NCI-H446 treated with DMSO at 0.1 percent for 48 hours (cell line): Measurements from ENCODE around the gene NPIPB4.
"Not testable (repeated sequence)": the region's sequence is repeated elsewhere in the genome, so short reads cannot be mapped to it uniquely, and the experiment has no call there.

Experiments used
- DNase-seq: peaks from one replicate; lab custom pipeline; 2025; lab: John Stamatoyannopoulos, UW

NPIPB4 gene

GRCh38 chr16:21857656-21858055 lies at the start of gene NPIPB4:
Gene NPIPB4, minus strand, starts transcription at chr16:21857756. Its CDS starts 378 bp downstream, at chr16:21857378.
- not testable (repeated sequence) for DNase-seq

DNA sequence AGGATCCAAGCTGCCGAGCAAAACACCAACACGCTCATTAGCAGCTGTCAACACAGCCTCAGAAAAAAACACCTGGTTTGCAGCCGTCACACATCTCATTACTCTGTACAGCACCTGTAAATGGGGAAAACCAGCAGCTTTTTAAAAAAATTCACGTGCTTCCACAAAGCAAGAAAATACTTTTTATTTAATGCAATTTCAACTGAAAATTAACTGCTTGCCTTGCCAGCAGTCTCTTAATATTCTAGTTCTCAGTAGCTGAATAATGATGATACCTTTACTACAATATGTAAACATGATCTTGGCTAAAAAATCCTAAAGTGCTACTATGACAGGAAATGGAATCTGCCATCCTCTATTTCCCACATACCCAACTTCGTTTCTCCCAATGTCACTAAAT lies 41.4 kb upstream of the NPIPB4 start:
- not testable (repeated sequence) for DNase-seq

GRCh38 chr16:21881988-21882387 lies 24.4 kb upstream of the NPIPB4 start:
- DNase-seq, result not testable (repeated sequence)

DNA sequence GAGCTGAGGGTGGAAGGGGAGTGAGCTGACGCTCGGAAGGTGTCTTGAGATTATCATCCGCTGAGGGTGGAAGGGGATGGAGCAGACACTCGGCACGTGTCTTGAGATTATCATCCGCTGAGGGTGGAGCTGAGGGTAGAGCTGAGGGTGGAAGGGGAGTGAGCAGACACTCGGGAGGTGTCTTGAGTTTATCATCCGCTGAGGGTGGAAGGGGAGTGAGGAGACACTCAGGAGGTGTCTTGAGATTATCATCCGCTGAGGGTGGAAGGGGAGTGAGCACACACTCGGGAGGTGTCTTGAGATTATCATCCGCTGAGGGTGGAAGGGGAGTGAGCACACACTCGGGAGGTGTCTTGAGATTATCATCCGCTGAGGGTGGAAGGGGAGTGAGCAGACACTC lies 20.4 kb downstream of the NPIPB4 start:
- not testable (repeated sequence) for DNase-seq

DNA sequence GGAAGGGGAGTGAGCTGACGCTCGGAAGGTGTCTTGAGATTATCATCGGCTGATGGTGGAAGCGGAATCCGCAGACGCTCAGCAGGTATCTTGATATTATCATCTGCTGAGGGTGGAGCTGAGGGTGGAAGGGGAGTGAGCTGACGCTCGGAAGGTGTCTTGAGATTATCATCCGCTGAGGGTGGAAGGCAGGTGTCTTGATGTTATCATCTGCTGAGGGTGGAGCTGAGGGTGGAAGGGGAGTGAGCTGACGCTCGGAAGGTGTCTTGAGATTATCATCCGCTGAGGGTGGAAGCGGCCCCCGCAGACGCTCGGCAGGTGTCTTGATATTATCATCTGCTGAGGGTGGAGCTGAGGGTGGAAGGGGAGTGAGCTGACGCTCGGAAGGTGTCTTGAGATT lies 21.2 kb downstream of the NPIPB4 start:
- not testable (repeated sequence) for DNase-seq

DNA sequence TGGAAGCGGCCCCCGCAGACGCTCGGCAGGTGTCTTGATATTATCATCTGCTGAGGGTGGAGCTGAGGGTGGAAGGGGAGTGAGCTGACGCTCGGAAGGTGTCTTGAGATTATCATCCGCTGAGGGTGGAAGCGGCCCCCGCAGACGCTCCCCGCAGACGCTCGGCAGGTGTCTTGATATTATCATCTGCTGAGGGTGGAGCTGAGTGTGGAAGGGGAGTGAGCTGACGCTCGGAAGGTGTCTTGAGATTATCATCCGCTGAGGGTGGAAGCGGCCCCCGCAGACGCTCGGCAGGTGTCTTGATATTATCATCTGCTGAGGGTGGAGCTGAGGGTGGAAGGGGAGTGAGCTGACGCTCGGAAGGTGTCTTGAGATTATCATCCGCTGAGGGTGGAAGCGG lies 21.8 kb downstream of the NPIPB4 start:
- DNase-seq, result not testable (repeated sequence)

DNA sequence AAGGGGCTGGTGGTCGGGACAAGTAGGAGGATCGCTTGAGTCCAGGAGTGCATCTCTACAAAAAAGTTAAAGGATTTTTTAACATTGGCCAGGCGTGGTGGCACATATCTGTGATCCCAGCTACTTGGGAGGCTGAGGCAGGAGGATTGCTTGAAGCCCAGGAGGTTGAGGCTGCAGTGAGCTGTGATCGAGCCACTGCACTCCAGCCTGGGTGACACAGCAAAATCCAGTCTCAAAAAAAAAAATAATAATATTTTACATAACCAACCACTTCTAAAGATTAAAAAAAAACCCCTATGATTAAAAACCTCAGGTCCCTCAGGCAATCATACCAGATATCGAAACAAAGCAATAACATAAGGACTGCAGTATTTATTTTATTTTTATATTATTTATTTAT lies 23.3 kb downstream of the NPIPB4 start:
- not testable (repeated sequence) for DNase-seq

- not testable (repeated sequence) for DNase-seq
These were observed 27.6 kb downstream of the NPIPB4 start for GRCh38 chr16:21829929-21830328.

GRCh38 chr16:21826067-21826706 lies 31.4 kb downstream of the NPIPB4 start:
- DNase-seq, result not testable (repeated sequence)

- not testable (repeated sequence) for DNase-seq
These were observed 32.0 kb downstream of the NPIPB4 start for GRCh38 chr16:21825526-21825925.

DNA sequence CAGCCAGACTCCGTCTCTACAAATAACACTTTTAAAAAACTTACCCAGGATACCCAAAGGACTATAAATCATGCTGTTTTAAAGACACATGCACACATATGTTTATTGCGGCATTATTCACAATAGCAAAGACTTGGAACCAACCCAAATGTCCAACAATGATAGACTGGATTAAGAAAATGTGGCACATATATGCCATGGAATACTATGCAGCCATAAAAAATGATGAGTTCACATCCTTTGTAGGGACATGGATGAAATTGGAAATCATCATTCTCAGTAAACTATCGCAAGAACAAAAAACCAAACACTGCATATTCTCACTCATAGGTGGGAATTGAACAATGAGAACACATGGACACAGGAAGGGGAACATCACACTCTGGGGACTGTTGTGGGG lies 34.3 kb downstream of the NPIPB4 start:
- not testable (repeated sequence) for DNase-seq

DNA sequence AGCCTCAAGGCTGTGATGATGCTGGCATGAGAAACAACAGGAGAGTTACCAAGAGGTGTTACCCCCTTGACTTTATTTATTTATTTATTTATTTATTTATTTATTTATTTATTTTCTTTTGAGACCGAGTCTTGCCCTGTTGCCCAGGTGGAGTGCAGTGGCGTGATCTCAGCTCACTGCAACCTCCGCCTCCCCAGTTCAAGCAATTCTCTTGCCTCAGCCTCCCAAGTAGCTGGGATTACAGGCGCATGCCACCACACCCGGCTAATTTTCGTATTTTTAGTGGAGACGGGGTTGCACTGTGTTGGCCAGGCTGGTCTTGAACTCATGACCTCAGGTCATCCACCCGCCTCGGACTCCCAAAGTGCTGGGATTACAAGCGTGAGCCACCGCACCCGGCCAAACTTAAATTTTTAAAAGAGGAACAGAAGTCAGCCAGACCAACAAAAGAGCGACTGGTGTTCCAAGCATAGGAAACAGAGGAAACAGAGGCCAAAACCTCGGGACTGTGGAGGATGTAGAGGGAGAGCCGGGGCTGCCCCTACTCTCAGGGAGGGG lies 36.6 kb downstream of the NPIPB4 start:
- DNase-seq, result not testable (repeated sequence)

DNA sequence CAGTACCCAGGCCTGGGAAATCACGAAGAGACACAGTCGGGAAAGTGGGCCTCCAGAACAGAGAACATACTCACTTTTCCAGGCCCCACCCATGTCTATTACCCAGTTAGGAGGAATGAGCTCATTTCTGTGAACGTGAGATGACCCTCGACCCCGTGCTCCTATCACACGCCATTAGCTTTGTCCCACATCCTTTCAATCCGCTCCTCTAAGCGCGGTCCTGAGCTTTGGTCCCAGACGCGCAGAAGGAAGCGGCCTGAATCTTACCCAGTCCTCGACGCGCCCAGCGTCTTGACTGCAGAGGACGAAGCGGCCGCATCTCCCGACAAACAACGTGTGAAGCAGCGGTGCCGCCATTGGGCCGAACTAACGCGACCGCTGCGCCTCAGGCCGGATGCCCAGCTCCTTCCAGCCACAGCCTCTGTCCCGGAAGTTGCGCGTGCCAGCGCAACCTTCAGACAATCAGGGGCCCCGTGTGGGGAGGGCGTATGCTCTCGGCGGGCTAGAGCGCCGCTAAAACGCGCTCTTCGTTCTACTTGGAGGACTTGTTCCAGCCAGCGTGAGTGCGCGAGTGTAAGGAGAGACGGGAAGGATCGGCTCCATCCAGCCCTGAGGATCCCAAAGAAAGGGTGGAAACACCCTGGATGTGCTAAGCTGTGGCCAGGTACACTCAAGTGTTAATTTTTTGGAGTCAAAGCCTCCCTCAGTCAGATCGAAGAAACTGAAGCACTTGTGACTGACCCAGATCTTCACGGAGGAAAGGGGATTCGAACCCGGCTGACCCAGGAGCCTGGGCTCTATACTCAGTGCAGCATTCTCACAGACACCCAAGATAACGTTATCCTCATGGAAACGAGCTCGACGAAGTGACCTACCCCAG lies 37.3 kb downstream of the NPIPB4 start:
- DNase-seq, result peak; percentile 71

DNA sequence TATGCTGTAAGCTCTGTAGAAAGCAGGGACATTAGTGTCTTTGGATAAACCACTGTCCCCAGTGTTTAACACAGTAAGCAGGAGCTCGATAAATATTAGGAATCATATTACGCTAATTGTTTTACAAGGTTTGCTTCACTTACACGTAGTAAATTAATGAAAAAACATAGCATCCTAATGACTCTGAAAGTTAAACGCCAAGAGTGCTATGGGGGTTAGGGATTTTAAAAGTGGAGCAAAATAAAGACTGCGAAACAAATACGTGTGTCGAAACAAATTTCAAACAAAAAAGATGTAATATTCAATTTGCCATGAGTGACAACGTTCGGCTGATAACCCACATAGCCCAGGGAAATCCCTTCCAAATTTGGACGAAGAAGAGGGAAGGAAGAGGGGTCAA lies 37.9 kb downstream of the NPIPB4 start:
- DNase-seq, result not testable (repeated sequence)

GRCh38 chr16:21817012-21817411 lies 40.5 kb downstream of the NPIPB4 start:
- DNase-seq, result not testable (repeated sequence)

- not testable (repeated sequence) for DNase-seq
These were observed 41.9 kb downstream of the NPIPB4 start for GRCh38 chr16:21815694-21816093.

DNA sequence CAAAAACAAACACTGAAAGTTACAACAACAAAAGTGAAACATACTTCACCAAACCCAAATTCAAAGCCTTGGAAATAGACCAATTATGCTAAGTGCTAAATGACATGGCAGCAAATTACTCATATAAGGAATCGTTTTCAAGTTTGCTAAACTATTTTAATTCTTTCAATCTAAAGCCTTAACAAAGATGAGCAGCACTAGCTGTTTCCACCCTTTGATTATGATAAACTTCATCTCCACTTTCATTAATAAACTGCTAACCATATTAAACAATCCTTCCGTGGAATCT lies 55.2 kb downstream of the NPIPB4 start:
- not testable (repeated sequence) for DNase-seq

DNA sequence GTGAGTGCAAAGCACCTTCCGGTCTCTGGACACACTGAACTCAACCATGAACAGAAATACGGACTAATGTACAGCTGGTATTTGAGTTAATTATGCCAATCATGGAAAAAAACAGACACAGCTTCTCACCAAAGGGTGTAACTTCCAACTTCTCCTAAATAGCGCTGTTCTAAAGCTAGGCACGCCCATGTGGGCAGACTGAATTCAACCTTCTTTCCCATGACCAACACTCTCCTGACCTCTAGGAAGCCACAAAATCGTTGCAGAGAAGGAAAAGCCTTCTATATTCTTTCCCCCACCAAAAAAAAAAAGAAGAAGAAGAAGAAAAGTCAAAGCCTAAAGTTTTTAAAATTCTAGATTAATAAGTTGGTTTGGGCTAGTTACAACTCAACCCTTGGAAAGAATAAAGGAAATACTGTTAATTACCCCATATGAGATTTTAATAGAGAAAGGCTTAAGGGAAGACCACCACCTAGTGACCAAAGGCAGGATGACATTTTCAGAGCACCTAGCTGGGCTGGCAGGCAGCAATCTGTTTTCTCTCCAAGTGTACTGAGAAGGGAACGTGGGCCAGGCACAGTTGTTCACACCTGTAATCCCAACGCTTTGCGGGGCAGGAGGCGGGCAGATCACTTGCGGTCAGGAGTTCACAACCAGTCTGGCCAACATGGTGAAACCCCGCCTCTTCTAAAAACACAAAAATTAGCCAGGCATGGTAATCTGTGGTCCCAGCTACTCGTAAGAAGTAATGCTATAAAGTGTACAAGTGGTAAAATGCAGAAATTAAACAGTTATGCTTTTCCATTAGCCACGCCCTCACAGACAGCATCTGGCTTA lies 55.8 kb downstream of the NPIPB4 start:
- not testable (repeated sequence) for DNase-seq

DNA sequence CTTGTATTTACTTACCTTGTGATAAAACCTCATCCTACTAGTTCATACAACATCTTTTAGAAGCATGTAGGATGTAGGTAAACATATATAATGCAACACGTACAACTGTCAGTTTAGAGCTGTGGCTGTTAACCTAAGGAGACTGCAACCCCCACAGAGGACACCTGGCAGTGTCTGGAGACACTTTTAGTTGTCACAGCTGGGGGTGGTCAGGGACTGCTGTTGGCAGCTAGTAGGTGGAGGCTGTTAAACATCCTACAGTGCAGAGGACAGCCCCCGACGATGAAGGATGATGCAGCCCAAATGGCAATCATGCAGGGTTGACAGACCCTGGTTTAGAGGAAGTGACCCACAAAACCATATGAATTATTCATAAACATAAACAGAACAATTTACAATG lies 59.0 kb downstream of the NPIPB4 start:
- DNase-seq, result not testable (repeated sequence)

DNA sequence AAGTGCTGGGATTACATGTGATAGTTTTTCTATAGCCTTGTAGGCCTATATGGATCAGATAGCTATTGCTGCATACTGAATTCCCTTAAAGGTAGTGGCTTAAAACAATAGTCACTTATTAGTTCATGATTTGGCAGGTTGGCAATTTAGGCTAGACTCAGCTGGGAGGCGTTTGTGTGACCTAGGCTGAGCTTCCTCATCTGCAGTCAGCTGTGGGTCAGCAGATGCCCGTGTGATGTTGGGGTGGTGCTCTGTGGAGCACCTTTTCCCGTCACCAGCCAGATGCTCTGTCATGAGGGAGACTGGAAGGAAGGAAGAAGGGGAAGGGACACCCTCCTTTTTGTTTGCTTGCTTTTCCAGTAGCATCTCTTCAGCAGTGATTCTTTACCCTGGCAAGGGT lies 64.2 kb downstream of the NPIPB4 start:
- not testable (repeated sequence) for DNase-seq

- DNase-seq, result not testable (repeated sequence)
These were observed 67.0 kb downstream of the NPIPB4 start for GRCh38 chr16:21790506-21790905.
